ENCODE results near the gene COQ2. TPM values are rescaled to one million over a fixed set of nuclear protein-coding genes. Genes with fewer than 3 reads are reported as not detected.

The COQ2 gene
- total and polyA plus RNA-seq, 2 experiments from 2014 or later, result 21.1 to 25.3 TPM

GRCh38 chr4:83219344-83220331 is 65.0 kb downstream of the COQ2 start (continued):
- TF ChIP-seq, protein P1, sequence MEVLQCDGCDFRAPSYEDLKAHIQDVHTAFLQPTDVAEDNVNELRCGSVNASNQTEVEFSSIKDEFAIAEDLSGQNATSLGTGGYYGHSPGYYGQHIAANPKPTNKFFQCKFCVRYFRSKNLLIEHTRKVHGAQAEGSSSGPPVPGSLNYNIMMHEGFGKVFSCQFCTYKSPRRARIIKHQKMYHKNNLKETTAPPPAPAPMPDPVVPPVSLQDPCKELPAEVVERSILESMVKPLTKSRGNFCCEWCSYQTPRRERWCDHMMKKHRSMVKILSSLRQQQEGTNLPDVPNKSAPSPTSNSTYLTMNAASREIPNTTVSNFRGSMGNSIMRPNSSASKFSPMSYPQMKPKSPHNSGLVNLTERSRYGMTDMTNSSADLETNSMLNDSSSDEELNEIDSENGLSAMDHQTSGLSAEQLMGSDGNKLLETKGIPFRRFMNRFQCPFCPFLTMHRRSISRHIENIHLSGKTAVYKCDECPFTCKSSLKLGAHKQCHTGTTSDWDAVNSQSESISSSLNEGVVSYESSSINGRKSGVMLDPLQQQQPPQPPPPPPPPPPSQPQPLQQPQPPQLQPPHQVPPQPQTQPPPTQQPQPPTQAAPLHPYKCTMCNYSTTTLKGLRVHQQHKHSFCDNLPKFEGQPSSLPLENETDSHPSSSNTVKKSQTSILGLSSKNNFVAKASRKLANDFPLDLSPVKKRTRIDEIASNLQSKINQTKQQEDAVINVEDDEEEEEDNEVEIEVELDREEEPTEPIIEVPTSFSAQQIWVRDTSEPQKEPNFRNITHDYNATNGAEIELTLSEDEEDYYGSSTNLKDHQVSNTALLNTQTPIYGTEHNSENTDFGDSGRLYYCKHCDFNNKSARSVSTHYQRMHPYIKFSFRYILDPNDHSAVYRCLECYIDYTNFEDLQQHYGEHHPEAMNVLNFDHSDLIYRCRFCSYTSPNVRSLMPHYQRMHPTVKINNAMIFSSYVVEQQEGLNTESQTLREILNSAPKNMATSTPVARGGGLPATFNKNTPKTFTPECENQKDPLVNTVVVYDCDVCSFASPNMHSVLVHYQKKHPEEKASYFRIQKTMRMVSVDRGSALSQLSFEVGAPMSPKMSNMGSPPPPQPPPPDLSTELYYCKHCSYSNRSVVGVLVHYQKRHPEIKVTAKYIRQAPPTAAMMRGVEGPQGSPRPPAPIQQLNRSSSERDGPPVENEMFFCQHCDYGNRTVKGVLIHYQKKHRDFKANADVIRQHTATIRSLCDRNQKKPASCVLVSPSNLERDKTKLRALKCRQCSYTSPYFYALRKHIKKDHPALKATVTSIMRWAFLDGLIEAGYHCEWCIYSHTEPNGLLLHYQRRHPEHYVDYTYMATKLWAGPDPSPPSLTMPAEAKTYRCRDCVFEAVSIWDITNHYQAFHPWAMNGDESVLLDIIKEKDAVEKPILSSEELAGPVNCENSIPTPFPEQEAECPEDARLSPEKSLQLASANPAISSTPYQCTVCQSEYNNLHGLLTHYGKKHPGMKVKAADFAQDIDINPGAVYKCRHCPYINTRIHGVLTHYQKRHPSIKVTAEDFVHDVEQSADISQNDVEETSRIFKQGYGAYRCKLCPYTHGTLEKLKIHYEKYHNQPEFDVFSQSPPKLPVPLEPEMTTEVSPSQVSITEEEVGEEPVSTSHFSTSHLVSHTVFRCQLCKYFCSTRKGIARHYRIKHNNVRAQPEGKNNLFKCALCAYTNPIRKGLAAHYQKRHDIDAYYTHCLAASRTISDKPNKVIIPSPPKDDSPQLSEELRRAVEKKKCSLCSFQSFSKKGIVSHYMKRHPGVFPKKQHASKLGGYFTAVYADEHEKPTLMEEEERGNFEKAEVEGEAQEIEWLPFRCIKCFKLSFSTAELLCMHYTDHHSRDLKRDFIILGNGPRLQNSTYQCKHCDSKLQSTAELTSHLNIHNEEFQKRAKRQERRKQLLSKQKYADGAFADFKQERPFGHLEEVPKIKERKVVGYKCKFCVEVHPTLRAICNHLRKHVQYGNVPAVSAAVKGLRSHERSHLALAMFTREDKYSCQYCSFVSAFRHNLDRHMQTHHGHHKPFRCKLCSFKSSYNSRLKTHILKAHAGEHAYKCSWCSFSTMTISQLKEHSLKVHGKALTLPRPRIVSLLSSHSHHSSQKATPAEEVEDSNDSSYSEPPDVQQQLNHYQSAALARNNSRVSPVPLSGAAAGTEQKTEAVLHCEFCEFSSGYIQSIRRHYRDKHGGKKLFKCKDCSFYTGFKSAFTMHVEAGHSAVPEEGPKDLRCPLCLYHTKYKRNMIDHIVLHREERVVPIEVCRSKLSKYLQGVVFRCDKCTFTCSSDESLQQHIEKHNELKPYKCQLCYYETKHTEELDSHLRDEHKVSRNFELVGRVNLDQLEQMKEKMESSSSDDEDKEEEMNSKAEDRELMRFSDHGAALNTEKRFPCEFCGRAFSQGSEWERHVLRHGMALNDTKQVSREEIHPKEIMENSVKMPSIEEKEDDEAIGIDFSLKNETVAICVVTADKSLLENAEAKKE (CRISPR knock-in tag; IDR thresholded peaks at IDR 0.05), result no peak
- TF ChIP-seq EZH2phosphoT487 (IDR thresholded peaks at IDR 0.05; ENCODE audit: unreplicated experiment) (no peak), JUNB (IDR thresholded peaks at IDR 0.05; ENCODE audit: unreplicated experiment) (no peak), NANOG (IDR thresholded peaks at IDR 0.05; ENCODE audit: borderline replicate concordance) (no peak)
- TF ChIP-seq, protein P2, sequence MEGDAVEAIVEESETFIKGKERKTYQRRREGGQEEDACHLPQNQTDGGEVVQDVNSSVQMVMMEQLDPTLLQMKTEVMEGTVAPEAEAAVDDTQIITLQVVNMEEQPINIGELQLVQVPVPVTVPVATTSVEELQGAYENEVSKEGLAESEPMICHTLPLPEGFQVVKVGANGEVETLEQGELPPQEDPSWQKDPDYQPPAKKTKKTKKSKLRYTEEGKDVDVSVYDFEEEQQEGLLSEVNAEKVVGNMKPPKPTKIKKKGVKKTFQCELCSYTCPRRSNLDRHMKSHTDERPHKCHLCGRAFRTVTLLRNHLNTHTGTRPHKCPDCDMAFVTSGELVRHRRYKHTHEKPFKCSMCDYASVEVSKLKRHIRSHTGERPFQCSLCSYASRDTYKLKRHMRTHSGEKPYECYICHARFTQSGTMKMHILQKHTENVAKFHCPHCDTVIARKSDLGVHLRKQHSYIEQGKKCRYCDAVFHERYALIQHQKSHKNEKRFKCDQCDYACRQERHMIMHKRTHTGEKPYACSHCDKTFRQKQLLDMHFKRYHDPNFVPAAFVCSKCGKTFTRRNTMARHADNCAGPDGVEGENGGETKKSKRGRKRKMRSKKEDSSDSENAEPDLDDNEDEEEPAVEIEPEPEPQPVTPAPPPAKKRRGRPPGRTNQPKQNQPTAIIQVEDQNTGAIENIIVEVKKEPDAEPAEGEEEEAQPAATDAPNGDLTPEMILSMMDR (conservative IDR thresholded peaks at IDR 0.05; ENCODE audit: low read depth in 2 of 2), result no peak
